Measurements from ENCODE around the gene HOMER2.

HOMER2 gene

DNA sequence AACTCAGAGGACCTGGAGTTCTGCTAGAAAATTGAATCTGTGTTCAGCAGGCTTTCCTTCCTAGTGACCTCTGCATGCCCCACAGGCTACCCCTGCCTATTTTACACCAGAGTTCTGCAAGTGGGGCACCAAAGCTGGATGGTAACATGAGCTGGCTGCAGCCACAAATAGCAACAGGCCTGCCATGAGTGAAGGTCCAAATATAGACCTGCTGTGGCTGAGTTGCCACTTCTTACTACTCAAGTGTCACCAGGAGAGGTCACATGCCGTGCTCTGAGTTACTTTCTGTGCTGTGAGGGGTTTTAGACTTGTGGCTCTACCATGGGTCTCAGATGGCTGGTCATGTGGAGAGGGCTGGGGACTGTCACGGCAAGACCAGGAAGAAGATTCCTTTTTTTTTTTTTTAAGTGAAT lies 146.5 kb downstream of the HOMER2 start, which contains the start of gene FSD2:
Gene FSD2, minus strand, starts transcription at position 76 of the 413 bp plus-strand sequence. CDS start 18,679 bp downstream, outside the sequence.
- no peaks in the 10 kb centered on the region for H3K9me3 ChIP-seq (ENCODE audit: control insufficient read depth, insufficient read depth, low read length)
- H3K27me3 ChIP-seq (ENCODE audit: control insufficient read depth, low read length), result no peaks in the 10 kb centered on the region
- H3K27ac ChIP-seq (ENCODE audit: low read depth, low read length), result peak within 1 kb of the TSS; percentile 80
- H3K36me3 ChIP-seq (ENCODE audit: control insufficient read depth, low read length), result peaks cover 5% of the 10 kb centered on the region
- H3K4me3 ChIP-seq (ENCODE audit: low read length), result peak within 1 kb of the TSS; percentile 49
- H3K4me1 ChIP-seq (ENCODE audit: control insufficient read depth, low read length), result peaks cover 42% of the 10 kb centered on the region
- peaks cover 34% of the 10 kb centered on the region for H3F3A ChIP-seq (ENCODE audit: control insufficient read depth, insufficient read depth)
- peak within 1 kb of the TSS; percentile 79 for H3K4me2 ChIP-seq (ENCODE audit: low read length)
- peaks cover 15% of the 10 kb centered on the region for H3K79me2 ChIP-seq (ENCODE audit: control insufficient read depth, low read length)
- H3K9me2 ChIP-seq (replicated peaks; ENCODE audit: control insufficient read depth, low read length), result no peaks in the 10 kb centered on the region
- 0 out of 2 replicates have a peak, but pooled peaks cover 2% of the 10 kb centered on the region for H4K20me1 ChIP-seq (ENCODE audit: control insufficient read depth, insufficient read depth, low read depth, low read length)
- no peak for TF ChIP-seq EZH2phosphoT487 (IDR thresholded peaks at IDR 0.05; ENCODE audit: borderline replicate concordance, low read length)
- TF ChIP-seq, protein P1, sequence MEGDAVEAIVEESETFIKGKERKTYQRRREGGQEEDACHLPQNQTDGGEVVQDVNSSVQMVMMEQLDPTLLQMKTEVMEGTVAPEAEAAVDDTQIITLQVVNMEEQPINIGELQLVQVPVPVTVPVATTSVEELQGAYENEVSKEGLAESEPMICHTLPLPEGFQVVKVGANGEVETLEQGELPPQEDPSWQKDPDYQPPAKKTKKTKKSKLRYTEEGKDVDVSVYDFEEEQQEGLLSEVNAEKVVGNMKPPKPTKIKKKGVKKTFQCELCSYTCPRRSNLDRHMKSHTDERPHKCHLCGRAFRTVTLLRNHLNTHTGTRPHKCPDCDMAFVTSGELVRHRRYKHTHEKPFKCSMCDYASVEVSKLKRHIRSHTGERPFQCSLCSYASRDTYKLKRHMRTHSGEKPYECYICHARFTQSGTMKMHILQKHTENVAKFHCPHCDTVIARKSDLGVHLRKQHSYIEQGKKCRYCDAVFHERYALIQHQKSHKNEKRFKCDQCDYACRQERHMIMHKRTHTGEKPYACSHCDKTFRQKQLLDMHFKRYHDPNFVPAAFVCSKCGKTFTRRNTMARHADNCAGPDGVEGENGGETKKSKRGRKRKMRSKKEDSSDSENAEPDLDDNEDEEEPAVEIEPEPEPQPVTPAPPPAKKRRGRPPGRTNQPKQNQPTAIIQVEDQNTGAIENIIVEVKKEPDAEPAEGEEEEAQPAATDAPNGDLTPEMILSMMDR (IDR thresholded peaks at IDR 0.05; ENCODE audit: low read depth, low read length, poor library complexity, severe bottlenecking), result peak; percentile 30

GRCh38 chr15:82804575-82804949 lies 148.0 kb downstream of the HOMER2 start:
- Histone ChIP-seq H3F3A (ENCODE audit: control insufficient read depth, insufficient read depth) (peaks cover 34% of the 10 kb centered on the region), H3K4me2 (ENCODE audit: low read length) (no peak overlapping the region), H4K20me1 (ENCODE audit: control insufficient read depth, insufficient read depth, low read depth, low read length) (0 out of 2 replicates have a peak, but pooled peaks cover 2% of the 10 kb centered on the region), H3K4me1 (ENCODE audit: control insufficient read depth, low read length) (peaks cover 42% of the 10 kb centered on the region), H3K36me3 (ENCODE audit: control insufficient read depth, low read length) (no peaks in the 10 kb centered on the region), H3K9me3 (ENCODE audit: control insufficient read depth, insufficient read depth, low read length) (no peaks in the 10 kb centered on the region), H3K79me2 (ENCODE audit: control insufficient read depth, low read length) (peaks cover under 1% of the 10 kb centered on the region), H3K27ac (ENCODE audit: low read depth, low read length) (no peak overlapping the region), H3K4me3 (ENCODE audit: low read length) (no peak overlapping the region), H3K27me3 (ENCODE audit: control insufficient read depth, low read length) (no peaks in the 10 kb centered on the region), H3K9me2 (replicated peaks; ENCODE audit: control insufficient read depth, low read length) (no peaks in the 10 kb centered on the region)
- TF ChIP-seq EZH2phosphoT487 (IDR thresholded peaks at IDR 0.05; ENCODE audit: borderline replicate concordance, low read length), result no peak
- TF ChIP-seq, protein P1 (IDR thresholded peaks at IDR 0.05; ENCODE audit: low read depth, low read length, poor library complexity, severe bottlenecking), result no peak

DNA sequence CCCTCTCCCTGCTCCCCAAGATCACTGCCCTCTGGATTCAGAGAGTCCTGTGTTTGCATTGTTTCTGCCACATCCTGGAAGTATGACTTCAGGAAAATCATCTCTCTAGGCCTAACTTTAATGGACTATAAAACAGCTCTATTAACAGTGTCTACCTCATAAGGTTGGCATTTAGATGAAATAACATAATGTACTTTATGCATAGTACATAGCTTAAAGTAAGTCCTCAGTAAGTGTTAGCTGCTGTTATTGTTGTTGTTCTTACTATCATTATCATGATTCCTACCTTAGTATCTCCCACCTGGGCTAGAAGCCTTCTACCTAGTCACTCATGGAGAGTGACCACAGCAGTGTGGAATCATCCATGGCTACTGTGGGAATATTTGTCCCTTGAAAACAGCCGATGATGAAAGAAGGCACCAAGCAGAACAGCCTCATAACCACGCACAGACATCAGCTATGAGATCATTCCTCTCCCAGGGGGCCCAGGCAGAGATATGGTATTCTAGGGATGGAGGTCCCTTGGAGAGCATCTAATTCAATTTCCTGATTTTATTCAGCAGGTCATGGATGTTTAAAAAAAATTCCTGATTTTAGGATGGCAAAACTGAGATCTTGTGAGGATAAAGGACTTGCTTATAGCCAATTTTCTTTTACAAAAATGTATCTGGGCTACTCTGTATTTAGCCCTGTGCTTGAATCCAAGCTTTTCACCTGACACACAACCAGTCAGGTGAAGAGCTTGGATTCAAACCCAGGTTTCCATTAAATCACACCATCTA lies 148.5 kb downstream of the HOMER2 start:
- Histone ChIP-seq H3K4me2 (ENCODE audit: low read length) (no peak overlapping the region), H3K79me2 (ENCODE audit: control insufficient read depth, low read length) (no peaks in the 10 kb centered on the region), H3K4me1 (ENCODE audit: control insufficient read depth, low read length) (peaks cover 40% of the 10 kb centered on the region), H3K27me3 (ENCODE audit: control insufficient read depth, low read length) (no peaks in the 10 kb centered on the region), H3K9me2 (replicated peaks; ENCODE audit: control insufficient read depth, low read length) (no peaks in the 10 kb centered on the region), H3K4me3 (ENCODE audit: low read length) (no peak overlapping the region), H3K9me3 (ENCODE audit: control insufficient read depth, insufficient read depth, low read length) (no peaks in the 10 kb centered on the region), H3K27ac (ENCODE audit: low read depth, low read length) (no peak overlapping the region), H4K20me1 (ENCODE audit: control insufficient read depth, insufficient read depth, low read depth, low read length) (0 out of 2 replicates have a peak, but pooled peaks cover 2% of the 10 kb centered on the region), H3F3A (ENCODE audit: control insufficient read depth, insufficient read depth) (peaks cover 31% of the 10 kb centered on the region), H3K36me3 (ENCODE audit: control insufficient read depth, low read length) (no peaks in the 10 kb centered on the region)
- TF ChIP-seq EZH2phosphoT487 (IDR thresholded peaks at IDR 0.05; ENCODE audit: borderline replicate concordance, low read length), result no peak
- TF ChIP-seq, protein P1 (IDR thresholded peaks at IDR 0.05; ENCODE audit: low read depth, low read length, poor library complexity, severe bottlenecking), result no peak
